ENCODE data around the gene E2F4. TPM values are rescaled to one million over a fixed set of nuclear protein-coding genes. Genes with fewer than 3 reads are reported as not detected.

The E2F4 gene
- total and polyA plus RNA-seq, 2 of the 8 experiments (the other 6 are each of a cell fraction or from before 2014, with no cell fraction given), result 79.9 to 157 TPM

DNA sequence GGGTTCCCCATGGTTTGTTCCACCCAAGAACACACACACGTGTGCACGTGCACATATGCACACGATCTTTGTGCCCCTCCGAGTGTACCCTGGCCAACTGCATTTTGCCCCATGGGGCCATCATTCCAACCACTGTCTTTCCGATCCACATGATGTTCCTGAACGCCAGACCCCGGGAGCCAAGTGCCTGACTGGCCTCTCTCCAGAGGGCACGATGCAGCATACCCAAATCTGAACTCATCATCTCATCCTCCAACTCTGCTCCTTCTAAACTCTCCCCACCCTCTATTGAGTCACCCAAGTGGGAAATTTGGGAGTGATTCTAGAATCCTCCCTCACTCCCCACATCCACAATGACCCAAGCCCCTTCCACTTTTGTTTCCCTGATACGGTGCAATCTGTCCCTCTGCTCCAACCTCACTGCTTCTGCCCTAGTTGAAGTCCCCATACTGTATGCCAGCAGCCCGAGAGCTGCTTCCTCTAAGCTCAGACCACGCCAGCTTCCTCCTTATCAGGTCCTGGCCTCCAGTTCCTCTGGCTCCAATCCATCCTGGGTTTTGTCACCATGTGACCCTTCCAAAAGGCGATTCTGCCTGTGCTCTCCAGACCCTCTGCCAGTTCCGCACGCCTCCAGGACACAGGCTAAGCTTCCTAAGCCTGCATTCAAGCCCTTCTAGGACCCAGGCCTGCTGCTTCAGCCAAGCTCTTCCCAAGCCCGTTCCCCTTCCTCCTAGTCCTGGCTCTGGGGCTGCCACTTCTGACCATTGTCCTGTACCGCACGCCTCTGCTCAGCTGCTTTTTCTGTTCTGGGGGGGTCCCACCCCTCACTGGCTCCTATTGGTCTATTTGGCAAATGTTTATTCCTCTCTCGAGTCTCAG lies 24.9 kb downstream of the E2F4 start:
- Histone ChIP-seq H4K5ac (ENCODE audit: insufficient read length, low read depth, low read length) (no peak overlapping the region), H3K9ac (replicated peaks in 1 of 4; ENCODE audit: extremely low read depth in 1 of 4, low read depth in 3 of 4, low read length in 3 of 4) (no peak overlapping the region), H3K18ac (ENCODE audit: extremely low read depth, low read length) (no peak overlapping the region), H4K91ac (replicated peaks; ENCODE audit: insufficient read length, low read length) (no peak overlapping the region), H3K27ac (ENCODE audit: low read depth, low read length) (no peak overlapping the region), H3K4me3 (ENCODE audit: extremely low read depth in 1 of 4, insufficient read depth in 2 of 4, low read depth in 3 of 4, low read length in 4 of 4) (no peak overlapping the region), H2BK20ac (ENCODE audit: low read length) (no peak overlapping the region), H2BK5ac (ENCODE audit: low read depth, low read length) (no peak overlapping the region), H4K8ac (ENCODE audit: extremely low read depth, insufficient read depth, low read length) (no peak overlapping the region), H3K4me2 (ENCODE audit: insufficient read depth in 1 of 2, low read depth in 2 of 2, low read length in 2 of 2) (no peak overlapping the region), H3K23ac (ENCODE audit: insufficient read length) (no peak overlapping the region), H3K23me2 (ENCODE audit: low read depth, low read length) (no peaks in the 10 kb centered on the region), H3K79me1 (ENCODE audit: low read depth, low read length) (no peaks in the 10 kb centered on the region), H2BK15ac (ENCODE audit: low read length) (no peak overlapping the region), H2AFZ (ENCODE audit: low read length) (no peak overlapping the region), H3K4ac (replicated peaks; ENCODE audit: insufficient read length, low read depth, low read length) (no peak overlapping the region), H2AK5ac (ENCODE audit: low read depth, low read length) (no peak overlapping the region), H3K27me3 (replicated peaks in 1 of 4; ENCODE audit: control insufficient read depth in 3 of 4, extremely low read depth in 1 of 4, insufficient read depth in 3 of 4, low read length in 3 of 4) (peaks cover 0 to 10% (median 7%) of the 10 kb centered on the region in 4 experiments; a peak in 4 of 7 replicates), H3K56ac (replicated peaks; ENCODE audit: insufficient read length, low read depth, low read length) (no peak overlapping the region), H3K36me3 (ENCODE audit: control insufficient read depth in 2 of 4, insufficient read depth in 4 of 4, low read length in 3 of 4) (no peaks in the 10 kb centered on the region), H2BK12ac (ENCODE audit: low read depth, low read length) (no peak overlapping the region), H3K9me3 (ENCODE audit: insufficient read depth in 2 of 2, low read depth in 1 of 2, low read length in 1 of 2) (no peaks in the 10 kb centered on the region), H3K14ac (ENCODE audit: insufficient read length) (no peak overlapping the region), H3K4me1 (replicated peaks in 1 of 4; ENCODE audit: control insufficient read depth in 3 of 4, insufficient read depth in 4 of 4, low read length in 3 of 4) (no peaks in the 10 kb centered on the region), H4K20me1 (replicated peaks in 1 of 2; ENCODE audit: control insufficient read depth in 1 of 2, insufficient read depth in 2 of 2, low read length in 2 of 2) (no peaks in the 10 kb centered on the region), H2BK120ac (replicated peaks; ENCODE audit: low read depth, low read length) (no peak overlapping the region), H3K79me2 (ENCODE audit: control insufficient read depth in 1 of 2, insufficient read depth in 2 of 2, low read length in 2 of 2) (no peaks in the 10 kb centered on the region)
- WGBS, 2 experiments (ENCODE audit: extremely low coverage in 1 of 2, insufficient coverage in 1 of 2, insufficient read length in 1 of 2, insufficient replicate concordance in 2 of 2, low coverage in 1 of 2, low lambda C conversion rate in 2 of 2, missing lambda C conversion rate in 1 of 2), result 90% methylated on average over 18 of the region's 18 CpGs; no CpG with 5 or more reads in 1 of the 2 experiments
- no peak for FAIRE-seq
- POLR2A ChIA-PET (ENCODE audit: partially characterized antibody), result interaction anchor here (1.1 to 1.3 kb wide), 2 partner anchors 10 to 15 kb away, joined by 3 read pairs; partner anchors contain the start of gene TMEM208
- TF ChIP-seq PHF8 (conservative IDR thresholded peaks at IDR 0.05; ENCODE audit: low read depth, low read length), result no peak
- CTCF ChIA-PET (ENCODE audit: partially characterized antibody), result interaction anchor here (0.8 to 1.5 kb wide), 3 partner anchors 10 to 22 kb away, joined by 3 to 5 read pairs (median 5); partner anchors contain the start of gene TMEM208
- no peak for DNase-seq (ENCODE audit: low read depth in 1 of 2, low spot score in 2 of 2)
